HG02981 (cell line): ENCODE data around the gene IRX2.

ENCODE experiments used
- ATAC-seq: cut with Tn5 transposase; IDR thresholded peaks from one replicate; pipeline ENCODE4 v1.9.1; 2021; ENCODE audit warnings: mild to moderate bottlenecking, moderate library complexity; ENCODE audit not compliant: unreplicated experiment

IRX2 gene

DNA sequence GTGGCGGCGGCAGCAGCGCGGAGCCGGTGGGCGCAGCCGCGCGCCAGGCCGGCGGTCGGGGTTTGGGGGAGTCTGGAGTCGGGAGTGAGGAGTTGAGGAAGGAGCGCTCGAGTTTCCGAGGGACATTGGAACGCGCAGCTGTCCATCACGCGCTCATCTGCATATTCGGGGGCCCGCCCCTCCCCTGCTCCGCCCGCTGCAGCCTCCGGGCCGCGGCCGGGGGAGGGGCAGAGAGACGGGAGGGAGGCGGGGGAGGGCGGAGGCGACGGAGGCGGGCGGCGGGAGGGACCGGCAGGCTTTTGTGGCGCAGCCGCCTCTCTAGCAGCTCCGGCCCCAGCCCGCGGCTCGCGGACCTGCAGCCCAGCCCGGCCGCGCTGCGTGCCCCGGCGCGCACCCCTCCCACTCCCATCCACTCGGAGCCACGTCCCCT, at the start of gene IRX2:
Gene IRX2, minus strand, starts transcription at position 86 of the 430 bp plus-strand sequence. CDS start 264 bp downstream, outside the sequence.
- no peak for ATAC-seq

DNA sequence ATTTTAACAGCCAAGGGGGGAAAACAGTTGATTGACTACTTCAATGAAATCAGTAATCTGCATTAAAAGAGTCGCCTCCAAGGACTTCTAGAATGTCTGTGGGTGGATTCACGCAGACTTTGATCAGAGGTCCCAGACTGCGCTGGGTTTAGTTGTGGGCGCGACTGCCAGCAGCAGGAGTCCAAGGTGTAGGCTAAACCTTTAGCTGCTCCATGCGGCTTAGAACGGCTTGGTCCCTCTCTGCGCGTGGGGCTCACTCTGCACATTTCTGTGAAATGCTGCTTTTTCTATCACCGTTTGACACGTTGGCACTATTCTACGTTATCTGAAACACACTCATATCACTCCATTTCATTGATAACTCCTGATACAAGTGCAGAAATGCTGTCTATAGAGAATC, 48.6 kb upstream of the IRX2 start:
- ATAC-seq = no peak

DNA sequence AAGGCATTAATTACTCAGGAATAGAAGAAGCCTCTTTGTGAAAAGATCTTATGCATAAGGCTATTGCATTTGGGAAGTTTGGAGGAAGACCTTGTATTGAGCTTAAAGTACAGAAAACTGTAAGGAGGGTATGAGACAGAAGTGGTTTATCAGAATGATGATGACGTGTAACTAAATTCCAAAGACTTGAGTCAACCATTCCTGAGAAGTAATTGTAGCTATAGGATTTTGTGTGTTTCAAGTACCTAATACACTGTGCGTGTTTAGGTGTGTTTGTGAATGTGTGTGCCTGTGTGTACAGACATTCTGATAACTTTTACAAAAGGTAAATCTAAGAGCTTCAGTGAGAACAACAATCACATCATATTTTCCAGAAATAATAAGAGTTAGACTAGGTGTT, 46.5 kb upstream of the IRX2 start:
- ATAC-seq = no peak

DNA sequence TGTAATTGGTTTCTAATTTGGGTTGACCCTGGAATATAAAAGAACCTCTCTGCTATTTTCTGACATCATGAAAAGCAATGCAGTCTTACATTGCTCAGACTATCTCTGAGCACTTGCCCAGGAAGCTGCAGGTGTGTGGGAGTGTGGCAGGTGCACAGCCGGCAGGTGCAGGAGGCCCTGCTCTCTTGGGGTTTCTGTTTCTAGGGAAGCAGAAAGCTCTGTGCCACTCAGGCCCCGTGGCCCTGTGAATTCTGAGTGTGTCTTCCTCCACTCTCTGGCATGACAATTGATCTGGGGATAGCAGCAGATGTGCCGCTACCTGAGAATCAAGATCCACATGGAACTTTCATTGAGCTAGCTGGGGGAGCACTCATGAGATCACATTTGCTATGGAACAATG, 45.7 kb upstream of the IRX2 start:
- ATAC-seq = no peak

DNA sequence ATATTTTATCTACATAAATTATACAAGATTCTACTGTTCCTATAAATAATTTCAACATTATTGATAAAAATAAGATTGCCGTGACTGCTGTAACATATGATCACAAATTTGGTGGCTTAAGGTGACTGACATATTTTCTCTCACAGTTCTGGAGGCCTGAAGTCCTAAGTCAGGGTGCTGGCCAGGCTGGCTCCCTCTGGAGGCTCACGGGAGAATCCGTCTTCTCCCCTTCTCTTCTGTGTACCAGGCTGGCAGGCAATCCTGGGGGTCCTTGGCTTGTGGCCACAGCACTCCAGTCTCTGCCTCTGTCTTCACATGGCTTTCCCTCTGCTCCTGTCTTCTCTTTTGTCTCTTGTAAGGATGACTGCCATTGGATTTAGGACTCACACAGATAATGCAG, 31.7 kb upstream of the IRX2 start:
- no peak for ATAC-seq

DNA sequence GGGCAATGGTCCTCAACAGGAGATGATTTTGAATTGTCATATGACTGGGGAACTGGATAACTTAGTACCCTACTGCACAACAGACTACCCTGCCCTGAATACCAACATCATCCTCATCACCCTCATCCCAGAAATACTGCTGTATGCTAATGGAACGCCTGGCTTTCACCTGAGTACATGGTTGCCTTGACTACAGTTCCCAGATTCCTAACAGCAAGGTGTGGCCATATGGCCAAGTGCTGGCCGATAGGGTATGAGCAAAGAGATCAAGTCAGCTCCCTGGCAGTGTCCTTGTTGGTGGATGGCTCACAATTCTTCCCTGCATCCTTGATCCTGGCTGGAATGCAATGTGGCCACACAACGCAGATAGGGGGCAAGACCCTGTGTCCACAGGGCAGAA, 31.2 kb upstream of the IRX2 start:
- ATAC-seq = no peak

DNA sequence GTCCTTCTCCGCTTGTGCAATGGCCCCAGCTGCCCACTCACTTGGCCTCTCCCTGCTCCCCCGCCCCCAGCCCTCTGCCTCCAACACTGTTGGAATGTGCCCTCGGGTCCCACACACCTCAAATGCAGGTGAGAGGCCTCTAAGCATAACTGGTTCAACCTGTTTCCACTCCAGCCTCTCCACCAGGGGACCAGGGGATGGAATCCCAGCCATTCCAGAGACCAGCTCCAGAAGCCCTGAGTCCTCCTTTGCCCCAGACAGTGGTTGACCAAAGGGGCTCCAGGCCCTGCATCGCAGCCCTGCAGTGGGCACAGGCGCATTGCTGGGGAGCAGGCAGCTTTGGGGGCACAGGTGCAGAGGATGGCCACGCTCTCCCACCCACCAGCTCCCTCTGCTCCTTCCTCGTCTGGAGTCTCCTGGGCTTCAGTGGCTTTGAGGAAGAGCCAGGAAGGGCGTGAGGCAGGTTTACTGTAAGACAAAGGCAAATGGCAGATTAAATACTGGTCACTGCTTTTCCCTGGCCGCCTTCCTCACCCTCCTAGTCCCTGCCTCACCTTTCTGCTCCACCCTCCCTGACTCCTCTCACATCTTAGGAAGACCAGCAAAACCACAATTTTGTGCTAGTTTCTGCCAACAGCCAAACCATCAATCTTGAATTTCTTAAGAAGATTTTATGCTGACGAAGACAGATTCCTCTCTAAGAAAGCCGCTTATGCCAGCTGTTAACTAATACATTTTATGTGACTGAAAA, 29.1 kb upstream of the IRX2 start:
- ATAC-seq = no peak

DNA sequence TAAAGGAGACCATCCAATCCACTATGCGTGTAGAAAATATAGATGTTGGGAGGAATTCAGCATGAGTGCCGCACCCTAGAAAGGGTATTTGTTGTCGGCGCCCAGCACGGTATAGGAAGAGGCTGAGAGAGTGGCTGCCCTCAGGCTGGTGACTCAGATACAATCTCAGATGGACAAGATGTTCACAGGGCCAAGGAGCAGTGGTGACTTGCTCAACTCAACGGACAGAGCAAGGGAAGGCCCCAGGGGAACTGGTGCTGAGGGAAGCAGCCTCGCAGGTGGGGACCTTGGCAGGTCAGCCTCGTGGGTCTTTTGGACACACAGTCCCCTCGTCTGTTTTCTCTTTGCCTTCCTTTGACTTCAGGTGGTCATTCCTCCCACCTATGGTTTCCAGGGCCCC, 28.0 kb upstream of the IRX2 start:
- no peak for ATAC-seq

DNA sequence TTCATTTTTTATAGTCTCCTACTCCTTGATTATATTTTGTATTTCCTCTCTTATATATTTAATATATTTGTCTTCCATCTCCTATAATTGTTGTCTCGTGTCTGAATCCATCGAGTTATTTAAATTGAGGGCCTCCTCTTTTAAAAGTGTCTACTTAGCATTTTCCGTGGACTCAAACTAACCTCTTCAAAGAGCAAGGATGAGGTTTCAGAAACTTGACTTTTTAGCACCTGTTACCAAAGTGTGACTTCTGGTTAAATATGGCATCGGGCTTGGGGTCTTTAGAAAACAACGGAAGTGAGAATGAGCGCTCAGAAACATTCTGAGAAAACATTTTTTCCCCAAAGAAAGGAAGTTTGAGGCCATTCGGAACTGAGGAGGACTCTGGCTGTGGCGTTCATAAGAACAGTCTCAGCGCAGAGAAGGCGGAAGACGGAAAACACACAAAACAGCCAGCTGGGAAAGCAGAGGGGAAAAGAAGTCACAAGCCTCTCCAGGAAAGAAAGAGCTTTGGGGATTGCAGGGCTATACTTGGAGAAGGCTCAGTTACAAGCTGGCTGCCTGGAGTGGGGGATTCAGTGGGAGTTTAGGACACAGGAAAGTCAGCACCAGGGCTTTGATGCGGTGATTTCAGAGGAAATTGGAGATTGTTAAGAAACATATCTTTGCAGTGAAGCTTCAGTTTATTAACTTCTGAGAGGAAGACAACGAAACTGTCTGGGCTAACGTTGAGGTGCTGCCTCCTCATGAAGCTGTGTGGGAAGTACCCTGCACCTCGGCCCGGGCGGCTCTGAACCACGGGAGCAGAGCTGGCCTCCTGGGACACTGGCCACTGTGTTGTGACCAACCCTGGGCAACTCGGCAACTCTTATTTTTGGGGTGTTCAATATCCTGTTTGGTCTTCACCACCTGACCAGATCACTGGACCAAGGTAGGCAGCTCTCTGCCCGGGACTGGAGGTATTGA, 25.1 kb upstream of the IRX2 start:
- ATAC-seq = no peak

DNA sequence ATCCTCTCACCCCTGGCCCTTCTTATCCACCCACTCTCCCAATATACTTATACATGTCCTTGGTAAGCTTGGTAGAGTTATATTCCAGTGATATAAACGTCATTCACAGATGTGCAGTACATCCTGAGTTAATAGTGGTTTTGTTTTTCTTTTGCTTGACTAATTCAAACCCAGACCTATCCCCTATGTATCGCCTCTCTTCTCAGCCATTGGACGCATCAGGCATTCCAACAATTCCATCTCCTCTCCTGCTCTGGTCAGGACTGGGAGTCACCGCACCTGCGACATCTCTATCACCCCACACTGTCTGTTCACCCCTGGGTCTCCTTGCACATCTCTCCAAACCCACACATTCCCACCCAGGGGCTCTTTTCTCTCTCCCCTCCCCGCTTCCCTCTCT, 21.9 kb upstream of the IRX2 start:
- ATAC-seq = no peak

DNA sequence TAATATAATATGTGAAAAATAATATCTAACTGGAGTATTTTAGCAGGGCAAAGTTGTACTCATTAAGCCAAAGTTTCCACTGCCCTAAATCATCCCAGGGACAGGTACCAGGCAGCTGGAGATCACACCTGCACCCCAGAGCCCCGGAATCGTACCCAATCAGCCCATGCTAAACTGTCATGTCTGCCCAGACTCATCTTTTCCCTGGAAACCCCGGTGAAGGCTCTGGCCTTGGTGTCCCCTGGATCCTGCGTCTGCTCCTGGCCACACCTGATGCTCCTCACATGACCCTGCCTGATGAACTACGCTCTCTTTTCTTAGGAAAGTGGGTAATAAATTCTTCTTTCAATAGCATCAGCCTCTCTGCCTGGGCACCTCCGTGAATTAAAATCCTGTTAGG, 15.6 kb upstream of the IRX2 start:
- no peak for ATAC-seq

DNA sequence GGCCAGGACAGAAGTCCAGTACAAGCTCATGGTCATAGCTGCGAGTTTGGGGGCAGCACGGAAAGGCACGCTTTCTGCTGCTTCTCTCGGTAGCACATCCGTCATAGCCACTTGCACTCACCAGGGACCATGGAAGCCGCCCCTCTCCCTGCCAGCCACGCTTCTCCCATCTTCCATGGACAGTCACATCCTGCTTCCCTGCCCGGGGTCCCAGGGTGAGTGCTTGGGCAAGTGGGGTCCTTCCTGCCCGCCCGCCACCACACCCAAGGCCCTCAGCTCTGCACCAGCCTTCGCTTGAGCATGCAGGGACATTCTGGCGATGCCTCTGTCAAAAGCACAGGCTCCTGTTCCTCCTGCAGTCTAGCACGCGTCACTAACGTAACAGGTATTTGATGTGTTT, 13.1 kb upstream of the IRX2 start:
- ATAC-seq = no peak

DNA sequence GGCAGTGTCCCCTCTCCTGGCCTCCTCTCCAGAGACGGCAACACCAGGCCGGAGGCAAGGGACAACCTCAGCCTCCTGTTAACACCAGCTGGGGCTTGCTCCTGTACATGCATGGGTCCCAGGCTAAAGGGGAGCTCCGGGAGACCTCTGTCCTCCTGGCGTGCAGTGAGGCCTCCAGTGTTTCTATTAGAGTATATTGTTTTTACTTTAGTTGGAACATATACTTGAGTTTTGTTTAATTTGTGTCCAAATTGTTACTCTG, 12.0 kb upstream of the IRX2 start:
- ATAC-seq = no peak

DNA sequence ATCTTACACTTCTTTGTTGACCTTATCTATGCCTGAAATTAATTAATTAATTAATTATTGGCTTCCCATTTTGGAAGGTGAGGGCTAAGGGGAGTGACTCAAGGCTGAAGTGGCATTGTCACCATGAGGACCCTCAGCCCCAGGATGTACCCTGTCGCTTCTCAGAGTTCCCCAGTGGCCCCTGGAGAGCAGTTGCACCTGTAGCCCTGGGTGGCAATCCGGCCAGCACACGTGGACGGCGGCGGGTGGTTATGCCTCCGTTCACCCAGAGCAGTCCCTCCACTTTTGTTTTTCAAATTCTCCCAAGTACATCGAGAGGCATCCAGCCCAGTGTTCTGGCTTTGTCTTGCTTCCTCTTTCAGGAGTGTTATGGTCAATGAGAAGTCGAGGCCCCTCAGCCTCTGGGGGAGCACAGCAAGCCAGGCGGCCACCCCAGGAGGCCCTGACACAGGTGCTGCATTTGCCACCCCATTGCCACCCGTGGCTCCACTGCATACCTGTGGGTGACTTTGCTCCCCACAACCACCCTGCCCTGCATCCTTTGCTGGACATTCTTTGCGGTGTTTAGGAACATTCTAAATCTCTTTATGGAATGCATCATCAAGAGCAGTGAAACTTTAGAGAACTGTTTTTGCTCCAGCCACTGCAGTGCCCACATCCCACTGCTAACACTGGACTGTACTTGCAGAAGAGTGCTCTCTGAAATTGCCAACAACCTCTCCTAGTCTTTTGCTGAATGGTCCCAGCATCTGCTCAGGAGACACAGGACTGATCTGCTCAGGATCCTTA, 11.5 kb upstream of the IRX2 start:
- no peak for ATAC-seq

DNA sequence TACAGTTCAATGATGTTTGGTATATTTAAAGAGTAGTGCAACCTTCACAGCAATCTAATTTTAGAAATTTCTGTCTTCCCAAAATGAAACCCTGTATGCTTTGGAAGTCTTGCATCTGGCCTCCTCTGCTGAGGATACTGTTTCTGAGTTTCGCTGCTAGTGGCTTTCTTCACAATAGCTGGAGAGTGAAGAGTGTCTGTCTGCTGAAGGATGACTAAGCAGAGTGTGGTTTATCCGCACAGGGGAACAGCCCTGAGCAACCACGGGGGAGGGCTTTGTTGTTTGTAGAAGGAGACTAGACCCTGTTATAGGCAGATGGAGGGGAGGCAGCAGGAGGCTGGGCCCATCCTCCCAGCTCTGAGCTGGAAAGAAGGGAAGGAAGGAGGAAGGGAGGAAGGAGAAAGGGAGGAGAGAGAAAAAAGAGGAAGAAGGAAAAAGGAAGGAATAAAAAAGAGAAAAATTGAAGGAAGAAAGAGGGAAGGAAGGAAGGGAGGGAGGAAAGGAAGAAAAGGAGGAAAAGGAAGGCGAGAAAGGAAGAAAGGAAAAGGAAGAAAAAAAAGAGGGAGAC, 10.5 kb upstream of the IRX2 start:
- ATAC-seq = no peak

DNA sequence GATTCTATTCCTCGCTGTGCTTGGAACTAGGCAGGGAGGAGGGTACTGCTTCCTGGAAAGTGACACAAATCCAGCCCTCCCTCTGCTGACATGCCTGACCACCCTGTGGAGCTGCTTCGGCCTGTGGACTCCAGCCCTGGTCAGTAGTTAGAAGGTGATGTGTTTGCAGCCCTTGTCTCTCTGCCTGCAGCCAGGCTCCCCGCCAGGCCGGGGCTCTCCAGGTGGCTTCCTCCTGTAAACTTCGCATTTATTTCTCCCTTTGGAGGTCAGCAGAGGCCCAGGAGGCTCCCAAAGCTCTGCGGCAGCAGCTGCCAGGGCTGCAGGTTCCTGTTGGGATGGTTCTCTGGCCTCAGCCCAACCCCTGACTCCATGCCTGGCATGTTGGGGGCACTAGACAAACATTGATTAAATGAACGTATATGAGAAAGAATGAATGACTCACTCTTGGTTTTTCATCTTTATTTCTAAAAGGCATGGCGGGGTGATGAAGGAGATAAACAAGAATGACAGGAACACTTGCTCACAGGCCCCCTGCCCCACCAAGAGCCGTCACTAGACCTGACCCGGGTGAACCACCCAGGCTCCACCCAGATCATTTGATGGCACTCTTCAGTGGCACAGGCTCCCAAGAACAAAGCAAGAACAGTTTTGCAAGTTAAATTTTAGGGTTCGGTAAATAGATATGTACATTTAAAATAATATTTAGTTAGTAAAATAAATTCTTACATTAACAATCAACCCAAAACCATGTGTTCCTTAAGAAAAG, 8.4 kb upstream of the IRX2 start:
- ATAC-seq = no peak

DNA sequence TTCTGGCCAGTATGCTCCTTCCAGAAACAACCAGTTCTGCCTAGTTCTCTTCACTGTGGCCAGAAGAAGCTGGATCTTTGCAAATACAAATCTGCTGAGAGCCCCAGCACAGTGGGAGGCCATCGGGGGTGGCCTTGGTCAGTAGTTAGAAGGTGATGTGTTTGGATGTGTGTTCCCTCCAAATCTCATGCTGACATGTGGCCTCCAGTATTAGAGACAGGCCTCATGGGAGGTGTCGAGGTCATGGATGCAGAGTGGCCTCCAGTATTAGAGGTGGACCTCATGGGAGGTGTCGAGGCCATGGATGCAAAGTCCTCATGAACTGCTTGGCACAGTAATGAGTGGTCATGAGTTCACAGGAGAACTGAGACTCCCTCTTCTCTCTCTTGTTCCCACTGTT, 7.6 kb upstream of the IRX2 start:
- ATAC-seq = no peak

DNA sequence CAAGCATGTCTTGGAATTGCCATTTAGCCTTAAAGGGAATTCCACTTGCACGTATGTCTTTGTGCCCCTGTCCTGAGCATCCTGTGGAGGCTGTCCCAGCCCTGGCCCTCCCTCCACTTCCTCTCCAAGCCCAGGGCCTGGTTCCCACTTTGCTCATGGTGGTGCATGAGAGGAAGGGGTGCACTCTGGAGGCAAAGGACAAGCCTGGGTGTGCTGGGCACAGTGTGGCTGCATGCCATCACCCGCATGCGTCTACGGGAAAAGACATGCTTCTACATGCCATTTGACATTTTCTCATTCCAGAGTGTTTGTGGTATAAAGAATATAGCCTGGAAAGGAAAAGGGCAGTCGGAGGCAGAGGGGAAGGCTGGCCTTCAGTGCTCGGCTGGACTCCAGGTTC, 7.2 kb upstream of the IRX2 start:
- no peak for ATAC-seq

DNA sequence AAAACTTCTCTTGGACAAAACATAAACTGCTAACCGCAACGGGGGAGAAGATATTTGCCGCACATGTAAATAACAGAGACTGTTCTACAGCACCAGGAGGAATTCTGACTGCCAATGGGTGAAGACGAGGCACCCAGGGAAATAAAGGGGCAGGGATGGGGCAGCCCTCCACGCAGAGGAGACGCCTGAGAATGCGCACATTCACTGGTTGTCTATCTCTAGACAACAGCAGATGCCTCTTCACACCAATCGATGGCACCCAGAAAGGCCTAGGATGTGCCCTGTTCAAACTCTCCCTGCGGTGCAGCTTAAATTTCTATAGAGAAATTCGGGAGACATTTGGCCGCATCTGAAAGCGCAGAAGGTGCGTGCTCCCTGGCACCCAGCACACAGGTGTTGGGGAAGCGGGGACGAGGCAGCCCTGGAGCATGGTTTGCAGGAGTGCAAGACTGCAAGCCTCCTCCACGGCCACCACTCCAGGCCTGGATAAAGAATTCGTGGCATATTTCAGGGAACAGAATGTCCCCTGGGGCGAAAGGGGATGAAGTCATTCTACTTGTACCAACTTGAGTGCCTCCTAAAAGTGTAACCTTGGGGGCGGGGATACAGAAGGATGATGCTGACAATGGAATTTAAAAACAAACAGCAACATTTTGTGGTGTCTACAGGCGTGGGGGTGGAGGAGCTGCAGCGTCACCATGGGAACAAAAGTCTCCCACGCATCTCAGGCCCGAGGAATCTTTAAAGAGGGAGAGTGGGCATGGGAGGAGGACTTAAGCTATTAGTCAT, 6.3 kb upstream of the IRX2 start:
- ATAC-seq = no peak
